ENCODE results near the gene MRPL10.

DNA sequence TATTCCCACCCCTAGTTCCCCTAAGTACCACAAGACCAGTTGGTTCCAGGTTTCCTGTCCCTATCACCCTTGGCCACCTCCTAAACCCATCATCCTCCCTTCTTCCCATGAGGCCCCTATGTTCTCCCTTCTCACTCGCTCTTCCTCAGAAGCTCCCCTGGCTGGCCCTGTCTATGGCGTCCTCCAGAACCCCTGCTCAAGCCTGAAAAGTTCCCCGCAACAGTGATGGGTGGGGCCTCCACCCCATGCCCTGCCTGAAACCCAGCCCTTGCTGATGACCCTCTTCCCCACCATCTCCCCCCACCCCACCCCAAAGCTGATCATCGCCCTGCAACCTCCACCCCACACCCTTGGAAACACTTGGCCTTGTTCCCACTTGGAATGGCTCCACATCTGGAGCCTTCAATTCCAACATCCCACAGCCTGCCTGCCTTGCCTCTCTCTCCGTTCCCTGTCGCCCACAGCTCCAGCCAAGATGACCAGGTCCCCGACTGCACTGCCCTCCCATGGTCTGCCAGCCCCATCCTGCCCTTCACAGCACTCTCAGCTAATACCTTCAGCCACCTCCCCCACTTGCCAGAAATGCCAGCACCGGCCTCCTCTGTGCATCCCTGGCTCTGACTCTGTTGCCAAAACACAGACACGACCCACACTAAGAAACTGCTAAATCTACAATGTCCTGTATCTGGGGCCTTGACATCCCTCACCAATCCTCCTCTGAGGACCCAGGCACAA, 20.3 kb downstream of the MRPL10 start:
- TF ChIP-seq, protein P1, sequence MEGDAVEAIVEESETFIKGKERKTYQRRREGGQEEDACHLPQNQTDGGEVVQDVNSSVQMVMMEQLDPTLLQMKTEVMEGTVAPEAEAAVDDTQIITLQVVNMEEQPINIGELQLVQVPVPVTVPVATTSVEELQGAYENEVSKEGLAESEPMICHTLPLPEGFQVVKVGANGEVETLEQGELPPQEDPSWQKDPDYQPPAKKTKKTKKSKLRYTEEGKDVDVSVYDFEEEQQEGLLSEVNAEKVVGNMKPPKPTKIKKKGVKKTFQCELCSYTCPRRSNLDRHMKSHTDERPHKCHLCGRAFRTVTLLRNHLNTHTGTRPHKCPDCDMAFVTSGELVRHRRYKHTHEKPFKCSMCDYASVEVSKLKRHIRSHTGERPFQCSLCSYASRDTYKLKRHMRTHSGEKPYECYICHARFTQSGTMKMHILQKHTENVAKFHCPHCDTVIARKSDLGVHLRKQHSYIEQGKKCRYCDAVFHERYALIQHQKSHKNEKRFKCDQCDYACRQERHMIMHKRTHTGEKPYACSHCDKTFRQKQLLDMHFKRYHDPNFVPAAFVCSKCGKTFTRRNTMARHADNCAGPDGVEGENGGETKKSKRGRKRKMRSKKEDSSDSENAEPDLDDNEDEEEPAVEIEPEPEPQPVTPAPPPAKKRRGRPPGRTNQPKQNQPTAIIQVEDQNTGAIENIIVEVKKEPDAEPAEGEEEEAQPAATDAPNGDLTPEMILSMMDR (IDR thresholded peaks at IDR 0.05), result no peak
- TF ChIP-seq POLR2A (IDR thresholded peaks at IDR 0.05) (no peak), POLR2AphosphoS5 (IDR thresholded peaks at IDR 0.05) (no peak)

All from breast epithelium (tissue), 3 donors.